Measurements from ENCODE around the gene DDX60. TPM values are rescaled to one million over a fixed set of nuclear protein-coding genes. Genes with fewer than 3 reads are reported as not detected.
"Not testable (repeated sequence)": the region's sequence is repeated elsewhere in the genome, so short reads cannot be mapped to it uniquely, and the experiment has no call there.

DDX60 gene
- total RNA-seq, 1 donor from 2014 or later, result 5.6 TPM

DNA sequence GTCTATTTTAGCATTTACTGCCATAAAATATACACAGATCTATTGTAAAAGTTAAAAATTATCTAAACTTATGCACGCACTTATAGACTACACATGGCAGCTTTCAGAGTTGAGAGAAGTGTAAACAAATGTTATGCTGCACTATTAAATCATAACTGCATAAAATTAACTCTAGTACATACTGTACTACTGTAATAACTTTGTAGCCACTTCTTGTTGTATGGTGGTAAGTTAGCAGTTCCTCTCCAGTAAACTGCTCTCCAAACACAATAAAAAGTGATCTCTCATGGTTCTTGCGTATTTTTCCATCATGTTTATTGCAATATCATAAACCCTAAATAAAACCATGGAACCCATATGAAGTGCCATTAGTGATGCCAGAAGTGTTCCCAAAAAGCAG, 9.6 kb downstream of the DDX60 start:
- DNase-seq (no peak), ATAC-seq (no peak)
- intact Hi-C loops (cut with micrococcal nuclease), result loop anchor here (5.0 kb wide), 1 partner anchor 613 kb away; no protein-coding TSS in a partner anchor

DNA sequence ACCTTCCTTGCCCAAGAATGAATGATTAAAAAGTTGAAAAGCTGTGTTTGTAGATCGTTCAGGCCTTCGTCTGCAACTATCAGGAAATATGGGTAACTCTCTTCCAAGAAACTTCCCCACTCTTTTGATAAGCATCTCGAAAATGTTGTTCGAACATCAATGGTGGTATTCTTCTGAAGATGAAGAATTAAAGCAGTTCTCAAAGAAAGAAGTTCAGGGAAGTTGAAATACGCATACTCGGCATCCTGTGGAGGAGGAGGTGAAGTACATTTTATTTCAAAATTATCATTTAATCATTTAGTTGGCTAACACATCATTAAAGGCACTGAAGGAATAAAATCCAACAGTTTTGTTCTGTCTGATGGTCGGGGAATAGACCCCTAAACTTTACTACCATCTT, 12.1 kb downstream of the DDX60 start:
- intact Hi-C loops (cut with micrococcal nuclease), result loop anchor here (5.0 kb wide), 1 partner anchor 616 kb away; no protein-coding TSS in a partner anchor
- DNase-seq (no peak), ATAC-seq (no peak)

GRCh38 chr4:168304744-168305459, 13.7 kb downstream of the DDX60 start:
- ATAC-seq, result no peak
- intact Hi-C loops (cut with micrococcal nuclease), result loop anchor here (5.0 kb wide), 1 partner anchor 617 kb away; no protein-coding TSS in a partner anchor
- no peak for DNase-seq

GRCh38 chr4:168303430-168303829, 15.1 kb downstream of the DDX60 start:
- DNase-seq; ATAC-seq; intact Hi-C loops (cut with micrococcal nuclease): not testable (repeated sequence)

DNA sequence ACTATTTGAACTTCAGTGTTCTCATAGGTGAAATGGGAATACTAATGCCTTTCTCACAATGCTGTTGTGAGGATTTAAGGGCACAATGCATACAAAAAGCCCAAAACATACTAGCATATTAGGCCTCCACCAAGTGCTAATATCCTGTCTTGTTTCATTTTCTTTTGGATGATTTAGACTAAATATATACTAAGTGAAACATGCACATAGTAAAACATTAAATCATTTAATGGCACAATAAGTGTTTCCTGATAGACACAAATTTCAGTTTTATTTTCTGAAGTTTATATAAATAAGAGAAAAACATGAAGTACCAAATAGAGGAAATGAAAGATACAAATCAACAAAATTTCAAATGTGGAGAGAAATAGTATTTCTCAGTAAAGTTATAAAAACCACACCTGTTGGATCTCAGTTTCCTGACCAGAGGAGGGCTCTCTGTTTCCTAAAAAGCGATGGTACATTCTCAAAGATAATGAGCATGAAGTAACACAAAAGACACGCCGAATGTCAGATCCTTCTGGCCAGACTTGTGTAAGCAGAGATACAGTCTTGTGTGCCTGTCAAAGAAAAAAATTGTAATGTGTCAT, 25.1 kb downstream of the DDX60 start:
- intact Hi-C loops (cut with micrococcal nuclease), result loop anchor here (10.0 kb wide), 1 partner anchor 381 kb away; no protein-coding TSS in a partner anchor
- DNase-seq (no peak), ATAC-seq (no peak)

DNA sequence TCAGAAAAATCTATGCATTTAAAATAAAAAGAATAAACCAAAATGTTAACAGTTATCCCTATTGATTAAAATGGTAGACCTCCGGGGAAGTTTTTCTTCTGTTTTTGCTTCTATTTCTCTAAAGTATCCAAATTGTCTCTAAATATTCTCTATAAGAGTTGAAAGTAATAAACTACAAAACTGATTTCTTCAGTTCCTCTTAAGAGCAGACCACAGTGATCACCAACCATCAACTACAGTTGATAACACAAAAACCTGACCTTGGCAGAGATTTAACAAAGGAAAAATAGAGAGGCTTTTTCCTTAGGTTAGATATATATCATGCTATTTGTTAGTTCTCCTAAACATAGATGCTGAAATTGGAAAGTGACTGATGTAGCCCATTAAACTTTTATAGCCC, 27.3 kb downstream of the DDX60 start:
- ATAC-seq (no peak), DNase-seq (no peak)
- intact Hi-C loops (cut with micrococcal nuclease), result loop anchor here (10.0 kb wide), 1 partner anchor 384 kb away; no protein-coding TSS in a partner anchor

GRCh38 chr4:168285850-168286249, 32.7 kb downstream of the DDX60 start:
- intact Hi-C loops (cut with micrococcal nuclease); DNase-seq; ATAC-seq: not testable (repeated sequence)

GRCh38 chr4:168279556-168279955, 39.0 kb downstream of the DDX60 start:
- intact Hi-C loops (cut with micrococcal nuclease), result no loop called here
- ATAC-seq (no peak), DNase-seq (no peak)

DNA sequence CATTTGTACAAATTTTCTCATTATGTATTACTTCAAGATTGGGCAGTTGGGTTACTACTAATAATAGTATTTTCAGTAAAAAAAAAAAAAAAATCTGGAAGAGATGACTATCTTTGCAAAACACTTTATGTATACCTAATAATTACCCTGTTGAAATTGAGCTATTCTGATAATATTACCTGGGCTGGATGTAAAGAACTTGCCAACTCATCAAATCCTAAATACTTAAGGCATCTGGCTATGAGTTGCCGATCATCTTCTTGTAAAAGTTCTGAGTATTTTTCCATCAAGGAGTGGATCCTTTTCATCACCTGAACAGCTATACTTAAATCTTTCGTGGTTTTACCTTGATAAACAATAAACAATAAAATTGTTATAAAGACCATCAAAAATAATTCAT, 42.7 kb downstream of the DDX60 start:
- ATAC-seq, result no peak
- intact Hi-C loops (cut with micrococcal nuclease), result no loop called here
- DNase-seq, result no peak

DNA sequence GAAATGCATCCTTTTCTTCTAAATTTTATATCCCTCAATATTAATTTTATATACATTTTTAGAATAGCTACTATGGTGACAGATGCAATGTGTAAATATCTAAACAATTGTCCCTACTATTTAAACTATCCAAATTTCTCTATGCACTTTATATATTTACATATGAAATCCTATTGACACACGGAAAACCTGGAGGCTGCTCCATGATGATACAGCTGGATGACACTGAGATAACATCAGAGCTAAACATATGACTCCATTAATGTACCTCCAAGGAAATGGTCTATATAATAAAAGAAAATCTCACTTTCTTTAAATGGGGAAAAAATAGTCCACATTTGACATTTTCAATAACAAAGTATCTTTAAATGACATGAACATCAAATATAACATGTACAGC, 43.7 kb downstream of the DDX60 start:
- intact Hi-C loops (cut with micrococcal nuclease), result no loop called here
- DNase-seq, result no peak
- ATAC-seq, result no peak

DNA sequence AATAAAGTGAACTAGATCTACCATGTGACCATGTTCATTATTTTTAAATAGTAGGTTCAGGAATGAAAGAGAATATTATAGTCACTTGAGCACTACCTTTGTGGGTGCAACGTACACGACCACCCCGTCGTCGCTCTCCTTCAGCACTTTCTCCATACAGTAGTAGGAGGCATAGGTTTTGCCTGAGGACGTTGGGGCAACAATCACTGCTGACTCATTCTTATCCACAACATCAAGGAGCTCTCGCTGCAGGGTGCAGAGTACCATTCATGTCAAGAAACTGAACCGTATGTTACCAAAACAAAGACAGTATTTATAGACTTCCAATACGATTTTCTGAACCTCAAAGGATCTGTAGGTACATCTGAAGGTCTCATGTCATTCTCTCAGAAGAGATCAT, 44.7 kb downstream of the DDX60 start:
- intact Hi-C loops (cut with micrococcal nuclease), result no loop called here
- ATAC-seq, result no peak

GRCh38 chr4:168272488-168272887, 46.1 kb downstream of the DDX60 start:
- intact Hi-C loops (cut with micrococcal nuclease), result no loop called here
- ATAC-seq (no peak), DNase-seq (no peak)

More for the DNA sequence above, 44.7 kb downstream of the DDX60 start:
- DNase-seq, result no peak

GRCh38 chr4:168269896-168270295, 48.7 kb downstream of the DDX60 start:
- ATAC-seq, result peak; percentile 82
- peak; percentile 39 for DNase-seq
- intact Hi-C loops (cut with micrococcal nuclease), result no loop called here

- intact Hi-C loops (cut with micrococcal nuclease), result no loop called here
- peak; percentile 77 for ATAC-seq
- no peak for DNase-seq
Observed at GRCh38 chr4:168265327-168265726, 53.2 kb downstream of the DDX60 start.

DNA sequence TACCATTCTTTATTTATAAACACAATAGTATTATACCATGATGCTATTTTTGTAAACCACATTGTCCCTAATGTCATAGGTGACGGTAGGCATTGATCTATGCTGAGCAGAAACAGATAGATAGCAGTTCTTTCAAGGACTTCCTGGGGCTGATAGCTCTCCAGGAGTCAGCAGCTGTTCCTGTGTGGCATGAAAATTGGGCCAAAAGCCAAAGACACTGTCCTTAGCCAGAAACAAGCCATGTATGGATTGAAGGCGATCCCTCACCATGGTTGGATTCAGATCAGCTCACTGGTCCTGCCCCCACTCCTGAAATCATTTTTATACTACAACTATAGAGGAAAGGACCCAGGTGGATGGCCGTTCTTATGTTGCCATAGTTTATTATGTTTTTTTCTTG, 53.6 kb downstream of the DDX60 start:
- no peak for DNase-seq

DNA sequence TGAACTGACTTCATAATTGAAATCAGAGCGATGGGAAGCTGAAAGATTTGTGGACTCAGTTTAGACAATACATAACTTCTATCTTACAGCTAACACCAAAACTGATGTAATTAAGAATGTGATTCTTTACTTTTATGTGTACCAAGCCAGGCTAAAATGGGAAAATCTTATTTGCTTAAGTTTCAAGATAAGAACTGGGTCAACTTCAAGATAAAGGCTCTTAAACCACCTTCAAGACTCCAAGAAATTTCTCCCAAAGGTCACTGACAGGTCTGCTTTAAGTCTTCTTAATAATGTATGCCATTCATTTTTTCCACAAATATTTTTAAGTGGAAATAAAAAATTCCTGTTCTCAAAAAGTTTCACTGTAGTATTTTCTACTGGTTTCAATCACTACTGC, 55.5 kb downstream of the DDX60 start:
- ATAC-seq, result no peak
- intact Hi-C loops (cut with micrococcal nuclease), result no loop called here
- DNase-seq, result no peak

More for the DNA sequence above, 53.6 kb downstream of the DDX60 start:
- peak; percentile 93 for ATAC-seq
- intact Hi-C loops (cut with micrococcal nuclease), result no loop called here

DNA sequence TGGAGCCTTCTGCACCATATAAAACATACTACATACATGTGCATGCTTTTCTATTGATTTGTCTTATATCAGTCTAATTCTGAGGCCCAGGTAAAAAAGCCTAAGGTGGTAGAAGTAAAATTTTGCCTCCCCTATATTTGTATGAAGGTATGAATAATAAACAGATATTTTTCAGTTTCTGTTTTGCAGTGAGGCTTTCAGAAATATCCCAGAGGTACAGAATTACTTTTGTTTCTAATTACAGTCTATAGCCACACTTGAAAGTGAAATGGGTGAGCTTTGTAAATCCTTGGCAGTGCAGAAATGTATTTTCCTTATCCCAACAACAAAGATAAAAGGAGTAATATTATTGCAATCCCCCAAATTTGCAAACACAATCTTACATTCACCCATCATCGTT, 59.5 kb downstream of the DDX60 start:
- no peak for ATAC-seq
- intact Hi-C loops (cut with micrococcal nuclease), result no loop called here
- no peak for DNase-seq

- no peak for DNase-seq
- ATAC-seq, result peak; percentile 92
- intact Hi-C loops (cut with micrococcal nuclease), result no loop called here
Observed at GRCh38 chr4:168257768-168258167, 60.8 kb downstream of the DDX60 start.

GRCh38 chr4:168248176-168248710, 70.3 kb downstream of the DDX60 start:
- DNase-seq (no peak), ATAC-seq (no peak)
- intact Hi-C loops (cut with micrococcal nuclease), result no loop called here

- ATAC-seq, result no peak
- intact Hi-C loops (cut with micrococcal nuclease), result no loop called here
- no peak for DNase-seq
Observed at GRCh38 chr4:168247603-168248002, 70.9 kb downstream of the DDX60 start.

Measured in left ventricle myocardium superior (tissue), 1 donor.